ENCODE results near the gene TBX1.

Gene TBX1

GRCh38 chr22:19760058-19760950 is at the start of gene TBX1:
TSS of gene TBX1 (plus strand) at chr22:19760778. CDS start at chr22:19760844, 66 bp downstream.
- H3K27me3 ChIP-seq = peaks cover 95% of the 10 kb centered on the region
- no peak within 1 kb of the TSS for H3K27ac ChIP-seq
- no peaks in the 10 kb centered on the region for H3K9me3 ChIP-seq
- H3K4me3 ChIP-seq (ENCODE audit: low read depth in 1 of 2, low read length in 1 of 2) = no peak within 1 kb of the TSS
- no peak for TF ChIP-seq CTCF (IDR thresholded peaks at IDR 0.05)
- H3K36me3 ChIP-seq = no peaks in the 10 kb centered on the region
- peaks cover 10 to 27% of the 10 kb centered on the region in 2 experiments for H3K4me1 ChIP-seq (ENCODE audit: control insufficient read depth in 1 of 2, insufficient read depth in 1 of 2, low read depth in 1 of 2, low read length in 1 of 2)

GRCh38 chr22:19713245-19713644 is 47.3 kb upstream of the TBX1 start:
- H3K4me1 ChIP-seq (ENCODE audit: control insufficient read depth in 1 of 2, insufficient read depth in 1 of 2, low read depth in 1 of 2, low read length in 1 of 2) = peaks cover 40 to 41% of the 10 kb centered on the region in 2 experiments
- H3K9me3 ChIP-seq = no peaks in the 10 kb centered on the region
- peak overlapping the region in 1 of 2 experiments; percentile 72 for H3K4me3 ChIP-seq (ENCODE audit: low read depth in 1 of 2, low read length in 1 of 2)
- H3K36me3 ChIP-seq = no peaks in the 10 kb centered on the region
- no peaks in the 10 kb centered on the region for H3K27me3 ChIP-seq
- TF ChIP-seq CTCF (IDR thresholded peaks at IDR 0.05) = no peak
- no peak overlapping the region for H3K27ac ChIP-seq

GRCh38 chr22:19713650-19714311 is 46.8 kb upstream of the TBX1 start:
- H3K36me3 ChIP-seq = peaks cover 4% of the 10 kb centered on the region
- peaks cover 4% of the 10 kb centered on the region for H3K27me3 ChIP-seq
- H3K9me3 ChIP-seq = no peaks in the 10 kb centered on the region
- H3K27ac ChIP-seq = peak overlapping the region; percentile 56
- no peak for TF ChIP-seq CTCF (IDR thresholded peaks at IDR 0.05)
- H3K4me1 ChIP-seq (ENCODE audit: control insufficient read depth in 1 of 2, insufficient read depth in 1 of 2, low read depth in 1 of 2, low read length in 1 of 2) = peaks cover 45 to 46% of the 10 kb centered on the region in 2 experiments
- peak overlapping the region; percentile 72 to 85 for H3K4me3 ChIP-seq (ENCODE audit: low read depth in 1 of 2, low read length in 1 of 2)

- no peak for TF ChIP-seq CTCF (IDR thresholded peaks at IDR 0.05)
- Histone ChIP-seq H3K27me3 (peaks cover 7% of the 10 kb centered on the region), H3K9me3 (no peaks in the 10 kb centered on the region), H3K36me3 (peaks cover 11% of the 10 kb centered on the region), H3K4me1 (ENCODE audit: control insufficient read depth in 1 of 2, insufficient read depth in 1 of 2, low read depth in 1 of 2, low read length in 1 of 2) (peaks cover 50 to 52% of the 10 kb centered on the region in 2 experiments), H3K27ac (peak within 1 kb of the TSS; percentile 66), H3K4me3 (ENCODE audit: low read depth in 1 of 2, low read length in 1 of 2) (peak within 1 kb of the TSS; percentile 85 to 90)
These were observed 46.0 kb upstream of the TBX1 start, which contains the start of gene SEPTIN5 for GRCh38 chr22:19714312-19715187. TSS of gene SEPTIN5 (plus strand) at chr22:19714503. CDS start at chr22:19714589, 86 bp downstream.
